BLaER1 (cell line): Measurements from ENCODE around the gene ANO7.
A peak's percentile ranks its signal among the peaks of the same experiment; 100 is the strongest.

ENCODE experiments used
- H3K27ac ChIP-seq: shearing (Covaris generic); formaldehyde crosslinking; 2 replicates; pipeline ENCODE4 v1.8.1; 2022
- H3K27me3 ChIP-seq: shearing (Covaris generic); formaldehyde crosslinking; 2 replicates; pipeline ENCODE4 v1.8.1; 2022
- H3K36me3 ChIP-seq: shearing (Covaris generic); formaldehyde crosslinking; 2 replicates; pipeline ENCODE4 v1.8.1; 2022
- H3K4me1 ChIP-seq: shearing (Covaris generic); formaldehyde crosslinking; 2 replicates; pipeline ENCODE4 v1.8.1; 2022
- H3K4me2 ChIP-seq: shearing (Covaris generic); formaldehyde crosslinking; 2 replicates; pipeline ENCODE4 v1.8.1; 2022
- H3K4me3 ChIP-seq: shearing (Covaris generic); formaldehyde crosslinking; 2 replicates; pipeline ENCODE4 v1.8.1; 2022
- H3K9ac ChIP-seq: shearing (Covaris generic); formaldehyde crosslinking; 2 replicates; pipeline ENCODE4 v1.8.1; 2022
- H3K9me3 ChIP-seq: shearing (Covaris generic); formaldehyde crosslinking; 2 replicates; pipeline ENCODE4 v1.8.1; 2022
- H4K20me1 ChIP-seq: shearing (Covaris generic); formaldehyde crosslinking; 2 replicates; pipeline ENCODE4 v1.8.1; 2022
- Cebpa-rat ChIP-seq: shearing (Covaris generic); IDR thresholded peaks from 2 replicates; pipeline ENCODE4 v1.8.1; 2022

ANO7 gene, protein sequence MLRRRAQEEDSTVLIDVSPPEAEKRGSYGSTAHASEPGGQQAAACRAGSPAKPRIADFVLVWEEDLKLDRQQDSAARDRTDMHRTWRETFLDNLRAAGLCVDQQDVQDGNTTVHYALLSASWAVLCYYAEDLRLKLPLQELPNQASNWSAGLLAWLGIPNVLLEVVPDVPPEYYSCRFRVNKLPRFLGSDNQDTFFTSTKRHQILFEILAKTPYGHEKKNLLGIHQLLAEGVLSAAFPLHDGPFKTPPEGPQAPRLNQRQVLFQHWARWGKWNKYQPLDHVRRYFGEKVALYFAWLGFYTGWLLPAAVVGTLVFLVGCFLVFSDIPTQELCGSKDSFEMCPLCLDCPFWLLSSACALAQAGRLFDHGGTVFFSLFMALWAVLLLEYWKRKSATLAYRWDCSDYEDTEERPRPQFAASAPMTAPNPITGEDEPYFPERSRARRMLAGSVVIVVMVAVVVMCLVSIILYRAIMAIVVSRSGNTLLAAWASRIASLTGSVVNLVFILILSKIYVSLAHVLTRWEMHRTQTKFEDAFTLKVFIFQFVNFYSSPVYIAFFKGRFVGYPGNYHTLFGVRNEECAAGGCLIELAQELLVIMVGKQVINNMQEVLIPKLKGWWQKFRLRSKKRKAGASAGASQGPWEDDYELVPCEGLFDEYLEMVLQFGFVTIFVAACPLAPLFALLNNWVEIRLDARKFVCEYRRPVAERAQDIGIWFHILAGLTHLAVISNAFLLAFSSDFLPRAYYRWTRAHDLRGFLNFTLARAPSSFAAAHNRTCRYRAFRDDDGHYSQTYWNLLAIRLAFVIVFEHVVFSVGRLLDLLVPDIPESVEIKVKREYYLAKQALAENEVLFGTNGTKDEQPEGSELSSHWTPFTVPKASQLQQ

DNA sequence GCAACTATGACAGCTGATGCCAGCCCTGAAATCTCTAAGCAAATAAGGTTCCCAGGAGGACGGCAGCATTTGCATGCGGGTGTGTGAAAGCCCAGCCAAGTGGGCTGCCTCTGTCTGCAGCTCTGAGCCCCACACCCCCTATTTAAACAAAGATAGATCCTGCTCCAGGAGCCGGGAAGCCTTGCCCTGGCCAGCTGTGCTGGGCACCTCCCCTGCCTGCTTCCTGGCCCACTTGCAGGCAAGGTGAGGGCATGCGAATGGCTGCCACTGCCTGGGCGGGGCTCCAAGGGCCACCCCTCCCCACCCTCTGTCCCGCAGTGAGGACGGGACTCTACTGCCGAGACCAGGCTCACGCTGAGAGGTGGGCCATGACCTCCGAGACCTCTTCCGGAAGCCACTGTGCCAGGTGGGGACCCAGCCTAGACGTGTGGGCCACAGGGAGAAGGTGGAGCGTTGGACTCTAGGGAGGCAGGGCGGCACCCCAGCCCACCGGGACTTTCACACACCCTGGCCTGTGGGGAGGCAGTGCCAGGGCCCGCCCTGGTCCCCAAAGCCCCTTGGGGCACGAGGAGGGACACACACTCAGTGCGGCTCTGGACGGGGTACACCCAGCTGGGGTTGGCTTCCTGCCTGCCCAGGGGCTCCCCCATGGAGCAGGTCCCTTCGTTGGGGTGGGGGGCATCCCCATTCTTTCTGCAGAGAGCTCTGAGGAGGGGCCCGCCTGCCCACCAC is at the start of gene ANO7:
TSS of gene ANO7 (plus strand) at position 317 of the 732 bp plus-strand sequence. CDS start 1,387 bp downstream, outside the sequence.
- Histone ChIP-seq H3K9me3 (no peaks in the 10 kb centered on the region), H3K27me3 (no peaks in the 10 kb centered on the region), H3K4me1 (peaks cover 24% of the 10 kb centered on the region), H4K20me1 (no peaks in the 10 kb centered on the region), H3K27ac (no peak within 1 kb of the TSS), H3K4me3 (no peak within 1 kb of the TSS), H3K4me2 (peak within 1 kb of the TSS; percentile 53), H3K9ac (no peak within 1 kb of the TSS), H3K36me3 (peaks cover 1% of the 10 kb centered on the region; the same call in 1 of the 2 replicates)
- no peak for TF ChIP-seq Cebpa-rat

DNA sequence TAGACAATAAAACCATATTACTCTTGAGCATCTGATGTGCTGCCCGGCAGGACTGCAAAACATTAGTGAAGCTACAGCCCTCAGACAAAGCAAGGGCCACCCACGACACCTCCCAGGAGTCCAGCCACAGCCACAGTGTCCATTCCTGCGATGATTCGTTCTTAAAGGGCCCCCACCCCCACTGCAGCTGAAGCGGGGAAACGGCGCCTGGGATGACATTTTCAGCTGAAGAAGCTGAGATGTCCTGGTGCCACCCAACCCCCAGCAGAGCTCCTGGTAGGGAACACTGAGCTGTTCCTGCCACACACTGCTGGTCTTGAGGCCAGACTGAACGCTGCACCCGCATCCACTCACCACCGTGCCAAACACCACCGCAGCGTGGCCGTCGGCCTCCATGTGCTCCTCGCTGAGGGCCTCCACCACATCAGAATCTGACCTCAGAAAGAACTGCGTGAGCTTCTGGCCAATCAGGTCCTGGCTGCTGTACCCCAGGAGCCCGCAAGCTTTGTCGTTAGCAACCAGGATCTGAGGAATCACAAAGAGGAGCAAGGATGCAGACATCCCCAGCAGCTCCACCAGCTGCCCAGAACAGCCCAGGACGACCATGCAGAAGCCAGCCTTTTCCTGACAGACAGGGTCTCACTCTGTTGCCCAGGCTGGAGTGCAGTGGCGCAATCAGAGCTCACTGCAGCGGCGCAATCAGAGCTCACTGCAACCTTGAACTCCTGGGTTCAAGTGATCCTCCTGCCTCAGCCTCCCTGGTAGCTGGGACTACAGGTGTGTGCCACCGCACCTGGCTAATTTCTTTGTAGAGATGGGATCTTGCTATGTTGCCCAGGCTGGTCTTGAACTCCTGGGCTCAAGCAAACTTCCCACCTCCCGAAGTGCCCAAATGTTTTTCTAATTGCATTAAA is 48.7 kb upstream of the ANO7 start:
- no peak for TF ChIP-seq Cebpa-rat
- H3K36me3 ChIP-seq: peaks cover 97% of the 10 kb centered on the region

GRCh38 chr2:241140445-241140840 is 48.0 kb upstream of the ANO7 start:
- Histone ChIP-seq H3K27me3 (no peaks in the 10 kb centered on the region), H3K27ac (no peak overlapping the region), H3K4me3 (no peak overlapping the region), H3K9ac (no peak overlapping the region), H3K9me3 (no peaks in the 10 kb centered on the region), H3K4me2 (no peak overlapping the region), H3K4me1 (no peaks in the 10 kb centered on the region), H3K36me3 (peaks cover 95% of the 10 kb centered on the region), H4K20me1 (peaks cover 12% of the 10 kb centered on the region; the same call in 1 of the 2 replicates)
- TF ChIP-seq Cebpa-rat: no peak

More for the DNA sequence above, 48.7 kb upstream of the ANO7 start:
- H3K27me3 ChIP-seq: no peaks in the 10 kb centered on the region
- no peaks in the 10 kb centered on the region for H3K9me3 ChIP-seq
- no peak overlapping the region for H3K9ac ChIP-seq
- no peak overlapping the region for H3K27ac ChIP-seq
- peaks cover 12% of the 10 kb centered on the region; the same call in 1 of the 2 replicates for H4K20me1 ChIP-seq
- H3K4me3 ChIP-seq: no peak overlapping the region
- H3K4me1 ChIP-seq: no peaks in the 10 kb centered on the region
- H3K4me2 ChIP-seq: no peak overlapping the region

DNA sequence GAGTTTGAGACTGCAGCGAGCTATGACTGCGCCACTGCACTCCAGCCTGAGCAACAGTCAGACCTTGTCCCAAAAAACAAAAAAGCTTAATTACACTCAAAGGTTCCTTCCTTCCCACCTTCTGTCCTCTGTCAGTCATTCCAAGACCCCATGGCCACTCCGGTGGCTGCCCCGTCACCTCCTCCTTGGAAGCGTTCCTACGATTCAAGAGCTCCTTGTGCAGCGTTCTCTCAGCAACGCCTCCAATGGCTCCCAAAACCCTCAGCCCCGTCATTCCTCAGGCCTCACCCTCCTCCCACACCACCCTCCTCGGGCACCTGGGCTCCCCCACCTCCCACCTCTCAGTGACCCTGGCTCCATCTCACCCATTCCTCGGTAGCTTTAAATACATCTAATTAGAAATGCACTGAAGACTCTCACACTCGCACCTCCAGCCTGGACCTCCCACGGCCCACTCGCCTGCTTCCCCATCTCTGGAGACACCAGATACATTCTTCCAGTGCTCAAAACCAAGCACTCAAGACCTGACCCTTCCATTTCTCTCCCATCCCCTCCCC is 47.2 kb upstream of the ANO7 start:
- H3K36me3 ChIP-seq: peaks cover 87% of the 10 kb centered on the region
- TF ChIP-seq Cebpa-rat: no peak
- H4K20me1 ChIP-seq: peaks cover 12% of the 10 kb centered on the region; the same call in 1 of the 2 replicates

GRCh38 chr2:241142063-241142462 is 46.4 kb upstream of the ANO7 start:
- Histone ChIP-seq H3K27ac (no peak overlapping the region), H3K4me1 (0 out of 2 replicates have a peak, but pooled peaks cover 5% of the 10 kb centered on the region), H3K9me3 (no peaks in the 10 kb centered on the region), H3K4me3 (no peak overlapping the region), H4K20me1 (peaks cover 19% of the 10 kb centered on the region), H3K27me3 (no peaks in the 10 kb centered on the region), H3K36me3 (peaks cover 79% of the 10 kb centered on the region), H3K9ac (no peak overlapping the region), H3K4me2 (no peak overlapping the region)
- TF ChIP-seq Cebpa-rat: no peak

More for the DNA sequence above, 47.2 kb upstream of the ANO7 start:
- no peak overlapping the region for H3K4me3 ChIP-seq
- no peak overlapping the region for H3K27ac ChIP-seq
- no peak overlapping the region for H3K4me2 ChIP-seq
- H3K4me1 ChIP-seq: no peaks in the 10 kb centered on the region
- no peaks in the 10 kb centered on the region for H3K27me3 ChIP-seq
- no peaks in the 10 kb centered on the region for H3K9me3 ChIP-seq
- H3K9ac ChIP-seq: no peak overlapping the region

DNA sequence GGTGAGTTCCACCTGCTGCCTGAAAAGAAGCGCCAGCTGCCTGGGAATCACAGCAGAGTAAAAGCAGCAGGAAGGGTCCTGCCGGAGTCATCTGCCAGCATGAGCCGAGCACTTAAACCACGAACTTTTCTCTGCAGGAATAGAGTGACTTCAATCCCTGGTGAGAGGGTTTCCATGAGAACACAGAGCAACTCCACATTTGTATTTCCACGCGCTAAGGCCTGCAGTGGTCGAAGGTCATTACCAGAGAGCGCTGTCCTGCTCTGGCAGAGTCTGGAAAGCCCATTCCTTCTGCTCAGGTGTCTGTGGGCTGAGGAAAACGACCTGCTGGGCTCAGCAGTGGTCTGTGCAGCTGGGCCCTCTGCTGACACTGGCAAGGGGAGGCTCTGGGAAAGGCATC is 45.9 kb upstream of the ANO7 start:
- Histone ChIP-seq H3K9ac (no peak overlapping the region), H3K27ac (no peak overlapping the region), H3K36me3 (peaks cover 74% of the 10 kb centered on the region), H4K20me1 (peaks cover 24% of the 10 kb centered on the region), H3K4me2 (no peak overlapping the region), H3K27me3 (no peaks in the 10 kb centered on the region), H3K4me1 (peaks cover 9% of the 10 kb centered on the region; the same call in 1 of the 2 replicates), H3K9me3 (no peaks in the 10 kb centered on the region), H3K4me3 (no peak overlapping the region)
- TF ChIP-seq Cebpa-rat: no peak

GRCh38 chr2:241146286-241146685 is 42.2 kb upstream of the ANO7 start:
- Histone ChIP-seq H4K20me1 (peaks cover 30% of the 10 kb centered on the region), H3K4me3 (no peak overlapping the region), H3K27ac (no peak overlapping the region), H3K9ac (no peak overlapping the region), H3K4me2 (no peak overlapping the region), H3K27me3 (no peaks in the 10 kb centered on the region), H3K4me1 (peaks cover 27% of the 10 kb centered on the region), H3K36me3 (peaks cover 37% of the 10 kb centered on the region), H3K9me3 (no peaks in the 10 kb centered on the region)
- TF ChIP-seq Cebpa-rat: no peak

GRCh38 chr2:241147336-241147735 is 41.1 kb upstream of the ANO7 start:
- H3K9me3 ChIP-seq: no peaks in the 10 kb centered on the region
- no peak for TF ChIP-seq Cebpa-rat
- H3K4me3 ChIP-seq: no peak overlapping the region
- peaks cover 27% of the 10 kb centered on the region for H3K36me3 ChIP-seq
- H3K4me2 ChIP-seq: peak overlapping the region; percentile 98; the same call in 1 of the 2 replicates
- peaks cover 37% of the 10 kb centered on the region for H3K4me1 ChIP-seq
- H4K20me1 ChIP-seq: peaks cover 34% of the 10 kb centered on the region
- H3K27me3 ChIP-seq: no peaks in the 10 kb centered on the region
- no peak overlapping the region; the same call in 1 of the 2 replicates for H3K9ac ChIP-seq
- H3K27ac ChIP-seq: no peak overlapping the region
